Smooth muscle cell (in vitro differentiated cells): ENCODE results near the gene ZBBX. TPM values are rescaled to one million over a fixed set of nuclear protein-coding genes. Genes with fewer than 3 reads are reported as not detected.

Source experiments
- DNase-seq: peaks from one replicate; lab custom pipeline; 2025; ENCODE audit not compliant: unreplicated experiment; lab: John Stamatoyannopoulos, UW
- H2AFZ ChIP-seq: fragments of 200-600 bp; sonication (generic); 2 replicates; pipeline ENCODE4 v1.6.0; 2016; ENCODE audit warnings: antibody characterized with exemption, low read depth, mild to moderate bottlenecking
- H3F3A ChIP-seq: fragments of 200-600 bp; sonication (generic); 2 replicates; pipeline ENCODE4 v1.6.0; 2017; ENCODE audit warnings: antibody characterized with exemption, low read depth
- H3K27ac ChIP-seq: fragments of 200-600 bp; sonication (generic); 2 replicates; pipeline ENCODE4 v1.5.1; 2016; ENCODE audit warnings: low read depth, mild to moderate bottlenecking
- H3K27me3 ChIP-seq: fragments of 200-600 bp; sonication (generic); 2 replicates; pipeline ENCODE4 v1.6.1; 2016; ENCODE audit warnings: low read depth, mild to moderate bottlenecking
- H3K36me3 ChIP-seq: fragments of 200-600 bp; sonication (generic); 2 replicates; pipeline ENCODE4 v1.5.1; 2016; ENCODE audit warnings: low read depth
- H3K4me1 ChIP-seq: fragments of 200-600 bp; sonication (generic); 2 replicates; pipeline ENCODE4 v1.5.1; 2016; ENCODE audit warnings: low read depth
- H3K4me2 ChIP-seq: fragments of 200-600 bp; sonication (generic); 2 replicates; pipeline ENCODE4 v1.6.0; 2016; ENCODE audit warnings: mild to moderate bottlenecking
- H3K4me3 ChIP-seq: fragments of 200-600 bp; sonication (generic); 2 replicates; pipeline ENCODE4 v1.5.1; 2016; ENCODE audit warnings: mild to moderate bottlenecking
- H3K79me2 ChIP-seq: fragments of 200-600 bp; sonication (generic); 2 replicates; pipeline ENCODE4 v1.6.0; 2016; ENCODE audit warnings: low read depth, mild to moderate bottlenecking
- H3K9ac ChIP-seq: fragments of 200-600 bp; sonication (generic); 2 replicates; pipeline ENCODE4 v1.6.0; 2016; ENCODE audit warnings: low read depth
- H3K9me3 ChIP-seq: fragments of 200-600 bp; sonication (generic); replicated peaks from 2 replicates; pipeline ENCODE4 v1.5.1; 2016; ENCODE audit warnings: low read depth
- H4K20me1 ChIP-seq: fragments of 200-600 bp; sonication (generic); 2 replicates; pipeline ENCODE4 v1.6.0; 2016; ENCODE audit warnings: low read depth
- WGBS: methylation state at CpG from one replicate; pipeline ENCODE4 v1.1.7; 2016; ENCODE audit warnings: low lambda C conversion rate; 5-methylcytosine and 5-hydroxymethylcytosine counted together
- polyA plus RNA-seq: library from polyadenylated mRNA; unstranded; fragments of >200 nt; fragmentation: Nextera tagmentation; extraction: Ambion mirVana; gene quantifications from 2 replicates; pipeline ENCODE4 v1.2.1, GENCODE V29; 2016
- total RNA-seq: library from RNA; depleted of rRNA; stranded (reverse); fragments of >200 nt; gene quantifications from 2 replicates; pipeline ENCODE4 v1.2.3, GENCODE V29; 2014
- TF ChIP-seq, protein P1 (sequence below): fragments of 200-600 bp; sonication (generic); IDR thresholded peaks from 2 replicates; pipeline ENCODE4 v1.5.1; 2017; ENCODE audit warnings: borderline replicate concordance, mild to moderate bottlenecking, antibody characterized with exemption; ENCODE audit not compliant: insufficient read depth, poor library complexity, severe bottlenecking

Gene ZBBX
- total and polyA plus RNA-seq, 2 experiments from 2014 or later = 0.13 TPM; not detected in 1

DNA sequence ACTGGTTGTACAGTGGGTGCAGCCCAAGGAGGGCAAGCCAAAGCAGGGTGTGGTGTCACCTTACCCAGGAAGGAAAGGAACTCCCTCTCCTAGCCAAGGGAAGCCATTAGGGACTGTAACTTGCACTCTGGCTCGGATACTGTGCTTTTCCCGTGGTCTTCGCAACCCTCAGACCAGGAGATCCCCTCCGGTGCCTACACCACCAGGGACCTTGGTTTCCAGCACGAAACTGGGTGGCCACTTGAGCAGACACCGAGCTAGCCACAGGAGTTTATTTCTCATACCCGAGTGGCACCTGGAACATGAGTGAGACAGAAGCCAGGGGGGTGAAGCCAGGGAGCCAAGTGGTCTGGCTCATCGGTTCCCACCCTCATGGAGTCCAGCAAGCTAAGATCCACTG is 90.7 kb downstream of the ZBBX start:
- no peak overlapping the region for H3K4me3 ChIP-seq
- H3K9ac ChIP-seq = no peak overlapping the region
- H3K79me2 ChIP-seq = no peaks in the 10 kb centered on the region
- no peaks in the 10 kb centered on the region for H3K9me3 ChIP-seq
- no peaks in the 10 kb centered on the region for H3K27me3 ChIP-seq
- no peak overlapping the region for H3K27ac ChIP-seq
- H3K4me1 ChIP-seq = no peaks in the 10 kb centered on the region
- no peaks in the 10 kb centered on the region for H3K36me3 ChIP-seq
- H2AFZ ChIP-seq = no peak overlapping the region
- WGBS = 90% methylated on average over 8 of the region's 8 CpGs
- no peak for DNase-seq
- no peak overlapping the region for H3K4me2 ChIP-seq
- no peaks in the 10 kb centered on the region for H3F3A ChIP-seq
- TF ChIP-seq, protein P1, sequence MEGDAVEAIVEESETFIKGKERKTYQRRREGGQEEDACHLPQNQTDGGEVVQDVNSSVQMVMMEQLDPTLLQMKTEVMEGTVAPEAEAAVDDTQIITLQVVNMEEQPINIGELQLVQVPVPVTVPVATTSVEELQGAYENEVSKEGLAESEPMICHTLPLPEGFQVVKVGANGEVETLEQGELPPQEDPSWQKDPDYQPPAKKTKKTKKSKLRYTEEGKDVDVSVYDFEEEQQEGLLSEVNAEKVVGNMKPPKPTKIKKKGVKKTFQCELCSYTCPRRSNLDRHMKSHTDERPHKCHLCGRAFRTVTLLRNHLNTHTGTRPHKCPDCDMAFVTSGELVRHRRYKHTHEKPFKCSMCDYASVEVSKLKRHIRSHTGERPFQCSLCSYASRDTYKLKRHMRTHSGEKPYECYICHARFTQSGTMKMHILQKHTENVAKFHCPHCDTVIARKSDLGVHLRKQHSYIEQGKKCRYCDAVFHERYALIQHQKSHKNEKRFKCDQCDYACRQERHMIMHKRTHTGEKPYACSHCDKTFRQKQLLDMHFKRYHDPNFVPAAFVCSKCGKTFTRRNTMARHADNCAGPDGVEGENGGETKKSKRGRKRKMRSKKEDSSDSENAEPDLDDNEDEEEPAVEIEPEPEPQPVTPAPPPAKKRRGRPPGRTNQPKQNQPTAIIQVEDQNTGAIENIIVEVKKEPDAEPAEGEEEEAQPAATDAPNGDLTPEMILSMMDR = no peak
- no peaks in the 10 kb centered on the region for H4K20me1 ChIP-seq

DNA sequence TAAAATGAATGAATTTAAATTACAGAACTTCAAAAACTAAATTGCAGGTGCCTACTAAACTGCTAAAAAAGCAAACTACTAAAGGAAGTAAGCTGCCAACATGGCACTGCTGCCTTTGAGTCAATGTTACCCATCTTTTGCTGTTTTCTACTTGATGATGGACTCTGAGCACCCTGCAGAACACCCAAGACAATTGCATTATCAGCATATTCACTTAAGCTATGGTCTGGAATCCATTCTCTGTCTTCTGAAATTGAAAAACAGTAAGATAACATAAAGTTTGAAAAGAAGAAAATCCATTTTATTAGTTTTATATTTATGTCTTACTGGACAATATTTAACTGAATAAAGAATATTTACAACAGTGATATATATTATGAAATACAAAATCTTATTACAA is 91.4 kb downstream of the ZBBX start:
- Histone ChIP-seq H3K4me2 (no peak overlapping the region), H3K36me3 (no peaks in the 10 kb centered on the region), H3K27me3 (no peaks in the 10 kb centered on the region), H3K4me3 (no peak overlapping the region), H3F3A (no peaks in the 10 kb centered on the region), H3K9me3 (no peaks in the 10 kb centered on the region), H2AFZ (no peak overlapping the region), H4K20me1 (no peaks in the 10 kb centered on the region), H3K4me1 (no peaks in the 10 kb centered on the region), H3K79me2 (no peaks in the 10 kb centered on the region), H3K9ac (no peak overlapping the region), H3K27ac (no peak overlapping the region)
- TF ChIP-seq, protein P1 = no peak
- DNase-seq = no peak

DNA sequence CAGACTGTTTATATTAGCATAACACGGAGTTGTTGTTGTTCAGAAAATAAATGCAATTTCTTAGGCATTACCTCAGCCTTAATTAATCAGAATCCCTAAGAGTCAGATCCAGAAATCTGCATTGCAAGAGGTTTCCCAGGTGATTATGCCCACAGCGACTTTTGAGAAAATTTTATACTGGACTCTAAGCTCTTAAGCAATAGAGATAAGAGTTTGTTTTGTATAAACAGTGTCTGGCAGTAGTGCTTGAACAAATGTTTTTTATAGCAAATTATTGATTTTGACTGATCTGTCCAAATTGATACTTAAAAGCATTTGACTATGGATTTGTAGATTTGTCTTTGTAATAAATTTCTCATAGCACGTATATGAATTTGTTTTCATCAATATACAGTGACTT is 92.8 kb downstream of the ZBBX start:
- H3K4me3 ChIP-seq = no peak overlapping the region
- H3F3A ChIP-seq = no peaks in the 10 kb centered on the region
- H3K9me3 ChIP-seq = no peaks in the 10 kb centered on the region
- no peaks in the 10 kb centered on the region for H3K27me3 ChIP-seq
- H3K79me2 ChIP-seq = no peaks in the 10 kb centered on the region
- DNase-seq = no peak
- no peaks in the 10 kb centered on the region for H4K20me1 ChIP-seq
- no peak overlapping the region for H2AFZ ChIP-seq
- no peaks in the 10 kb centered on the region for H3K4me1 ChIP-seq
- no peak overlapping the region for H3K9ac ChIP-seq
- H3K36me3 ChIP-seq = no peaks in the 10 kb centered on the region
- WGBS = 75% methylated on average over 3 of the region's 3 CpGs
- TF ChIP-seq, protein P1 = no peak
- H3K4me2 ChIP-seq = no peak overlapping the region
- H3K27ac ChIP-seq = no peak overlapping the region

DNA sequence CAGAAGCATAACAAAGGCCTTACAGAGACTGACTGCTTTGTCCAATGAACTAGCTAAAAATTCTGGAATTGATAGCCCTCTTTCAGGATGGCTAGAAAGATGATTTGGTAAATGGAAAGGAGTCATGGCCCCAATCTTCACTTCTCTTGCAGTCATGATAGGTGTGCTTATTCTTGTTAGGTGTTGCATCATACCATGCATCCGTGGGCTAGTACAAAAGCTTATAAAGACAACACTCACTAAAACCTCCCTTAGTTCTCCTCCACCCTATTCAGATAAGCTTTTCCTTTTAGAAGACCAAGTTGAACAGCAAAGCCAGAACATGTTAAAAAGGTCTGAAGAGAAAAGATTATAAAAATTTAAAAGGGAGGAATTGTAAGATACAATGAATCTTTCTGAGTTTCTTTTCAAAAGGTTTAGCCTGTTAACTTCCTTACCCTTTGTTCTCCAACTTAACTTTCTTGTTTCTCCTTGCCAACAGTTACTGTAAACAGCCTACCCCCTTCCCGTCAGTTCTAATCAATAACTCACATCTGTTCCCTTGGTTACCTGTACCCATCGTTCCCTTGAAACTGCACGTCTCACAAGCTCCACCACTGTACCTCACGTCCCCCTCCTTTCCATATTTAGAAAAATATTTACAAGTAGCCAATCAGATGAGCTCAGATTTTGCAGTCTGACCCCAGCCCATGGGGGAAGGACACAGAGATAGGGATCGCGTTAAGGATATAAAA is 105.8 kb downstream of the ZBBX start:
- Histone ChIP-seq H3F3A (no peaks in the 10 kb centered on the region), H3K27me3 (no peaks in the 10 kb centered on the region), H3K79me2 (no peaks in the 10 kb centered on the region), H4K20me1 (no peaks in the 10 kb centered on the region), H3K27ac (no peak overlapping the region), H3K4me3 (no peak overlapping the region), H3K9me3 (no peaks in the 10 kb centered on the region), H3K4me2 (no peak overlapping the region), H3K9ac (no peak overlapping the region), H2AFZ (no peak overlapping the region), H3K4me1 (no peaks in the 10 kb centered on the region), H3K36me3 (no peaks in the 10 kb centered on the region)
- DNase-seq = no peak
- WGBS = 89% methylated on average over 7 of the region's 7 CpGs
- TF ChIP-seq, protein P1 = no peak
